Measurements from ENCODE around the gene VTA1.

DNA sequence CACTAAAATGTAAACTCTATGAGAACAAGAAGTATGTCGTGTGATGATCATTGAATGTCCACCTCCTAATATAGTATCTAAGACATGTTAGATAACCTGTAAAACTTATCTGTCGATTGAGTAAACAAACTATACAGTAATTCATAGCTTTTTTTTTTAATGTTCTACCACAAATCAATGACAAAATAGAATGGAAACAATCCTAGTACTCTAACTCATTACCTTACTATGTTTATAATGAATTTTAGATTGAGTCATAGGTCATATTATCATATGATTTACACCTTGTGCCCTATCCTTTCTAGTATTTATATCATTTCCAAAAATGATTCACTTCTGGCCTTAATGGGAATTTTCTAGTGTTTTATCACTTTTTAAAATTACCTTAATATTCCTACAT, 6.1 kb downstream of the VTA1 start:
- no peak for TF ChIP-seq POLR2A (IDR thresholded peaks at IDR 0.05; ENCODE audit: low read length)
- TF ChIP-seq GATA1 (IDR thresholded peaks at IDR 0.05; ENCODE audit: low read depth, low read length): no peak

All from erythroblast (primary cell).